GM13976 (cell line): ENCODE measurements around the gene KIF1A.

Experiments
- DNase-seq: peaks from one replicate; pipeline ENCODE4 v3.0.0; 2012; ENCODE audit warnings: low spot score
- in situ Hi-C: fragments of 300-500 bp; cut with MboI; formaldehyde crosslinking; loops from one replicate; pipeline ENCODE4 v1.12.0; 2022; ENCODE audit warnings: low sequenced_read_pairs, mixed read lengths, inconsistent platforms; ENCODE audit not compliant: unreplicated experiment
- TF ChIP-seq, protein P1 (sequence below): IDR thresholded peaks from 2 replicates; pipeline ENCODE4 v1.5.1; 2012; ENCODE audit warnings: borderline replicate concordance, mild to moderate bottlenecking; ENCODE audit not compliant: insufficient read depth; ENCODE audit errors: extremely low read depth, missing control alignments, control extremely low read depth

Gene KIF1A

DNA sequence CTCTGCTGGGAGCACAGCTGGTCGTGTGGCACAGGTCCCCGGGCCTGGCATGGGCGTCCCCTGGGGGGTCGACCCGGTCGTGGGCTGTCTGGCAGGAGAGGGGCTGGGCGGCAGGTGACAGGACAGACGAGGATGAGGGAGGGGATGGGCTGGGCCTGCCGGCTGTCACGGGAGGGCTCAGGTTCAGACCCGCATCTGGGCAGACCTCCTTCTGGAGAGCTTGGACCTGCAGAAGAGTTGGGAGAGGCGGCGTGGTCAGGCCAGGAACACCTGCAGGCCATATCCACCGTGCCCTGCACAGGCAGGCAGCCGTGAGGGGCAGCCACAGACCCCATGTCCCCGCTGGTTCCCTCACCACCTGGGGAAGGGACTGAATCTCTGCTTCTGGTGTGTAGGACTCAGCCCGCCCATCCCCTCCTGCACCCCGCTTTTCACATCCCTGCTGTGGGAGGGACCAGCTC lies 102.8 kb downstream of the KIF1A start:
- in situ Hi-C loops = loop anchor here (25.0 kb wide), 1 partner anchor 205 kb away; no protein-coding TSS in a partner anchor
- TF ChIP-seq, protein P1, sequence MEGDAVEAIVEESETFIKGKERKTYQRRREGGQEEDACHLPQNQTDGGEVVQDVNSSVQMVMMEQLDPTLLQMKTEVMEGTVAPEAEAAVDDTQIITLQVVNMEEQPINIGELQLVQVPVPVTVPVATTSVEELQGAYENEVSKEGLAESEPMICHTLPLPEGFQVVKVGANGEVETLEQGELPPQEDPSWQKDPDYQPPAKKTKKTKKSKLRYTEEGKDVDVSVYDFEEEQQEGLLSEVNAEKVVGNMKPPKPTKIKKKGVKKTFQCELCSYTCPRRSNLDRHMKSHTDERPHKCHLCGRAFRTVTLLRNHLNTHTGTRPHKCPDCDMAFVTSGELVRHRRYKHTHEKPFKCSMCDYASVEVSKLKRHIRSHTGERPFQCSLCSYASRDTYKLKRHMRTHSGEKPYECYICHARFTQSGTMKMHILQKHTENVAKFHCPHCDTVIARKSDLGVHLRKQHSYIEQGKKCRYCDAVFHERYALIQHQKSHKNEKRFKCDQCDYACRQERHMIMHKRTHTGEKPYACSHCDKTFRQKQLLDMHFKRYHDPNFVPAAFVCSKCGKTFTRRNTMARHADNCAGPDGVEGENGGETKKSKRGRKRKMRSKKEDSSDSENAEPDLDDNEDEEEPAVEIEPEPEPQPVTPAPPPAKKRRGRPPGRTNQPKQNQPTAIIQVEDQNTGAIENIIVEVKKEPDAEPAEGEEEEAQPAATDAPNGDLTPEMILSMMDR = no peak
- no peak for DNase-seq

DNA sequence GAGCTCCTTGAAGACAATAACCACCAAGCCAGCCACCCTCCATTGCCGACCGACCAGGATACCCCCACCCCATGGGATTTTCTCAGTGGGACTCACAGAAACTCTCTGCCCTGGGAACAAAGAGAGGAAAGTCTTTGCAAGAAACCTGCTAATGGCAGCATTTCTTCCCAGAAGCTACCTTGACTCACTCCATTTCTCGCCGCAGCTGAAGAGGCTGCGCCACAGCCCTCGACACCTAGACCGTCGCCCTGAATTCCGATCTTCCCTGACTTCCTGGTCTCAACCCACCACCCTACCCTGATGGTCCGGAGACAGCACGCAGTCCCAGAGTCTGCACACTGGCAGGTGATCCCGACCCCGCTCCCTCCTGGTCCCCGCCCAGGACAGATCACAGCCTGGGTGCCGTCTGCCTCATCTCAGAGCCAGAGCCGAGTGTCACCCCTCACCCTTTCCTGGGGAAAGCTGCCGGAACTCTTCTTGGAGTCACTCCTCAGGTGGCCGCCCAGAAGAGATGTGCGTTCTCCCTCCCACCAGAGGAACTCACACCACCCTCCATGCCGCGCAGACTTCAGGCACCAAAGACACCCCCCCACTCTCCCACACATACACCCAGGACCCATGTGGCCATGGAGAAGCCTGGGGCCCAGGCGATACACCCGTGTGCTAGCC lies 103.8 kb downstream of the KIF1A start:
- TF ChIP-seq, protein P1 = no peak
- DNase-seq = no peak
- in situ Hi-C loops = loop anchor here (25.0 kb wide), 1 partner anchor 204 kb away; no protein-coding TSS in a partner anchor

DNA sequence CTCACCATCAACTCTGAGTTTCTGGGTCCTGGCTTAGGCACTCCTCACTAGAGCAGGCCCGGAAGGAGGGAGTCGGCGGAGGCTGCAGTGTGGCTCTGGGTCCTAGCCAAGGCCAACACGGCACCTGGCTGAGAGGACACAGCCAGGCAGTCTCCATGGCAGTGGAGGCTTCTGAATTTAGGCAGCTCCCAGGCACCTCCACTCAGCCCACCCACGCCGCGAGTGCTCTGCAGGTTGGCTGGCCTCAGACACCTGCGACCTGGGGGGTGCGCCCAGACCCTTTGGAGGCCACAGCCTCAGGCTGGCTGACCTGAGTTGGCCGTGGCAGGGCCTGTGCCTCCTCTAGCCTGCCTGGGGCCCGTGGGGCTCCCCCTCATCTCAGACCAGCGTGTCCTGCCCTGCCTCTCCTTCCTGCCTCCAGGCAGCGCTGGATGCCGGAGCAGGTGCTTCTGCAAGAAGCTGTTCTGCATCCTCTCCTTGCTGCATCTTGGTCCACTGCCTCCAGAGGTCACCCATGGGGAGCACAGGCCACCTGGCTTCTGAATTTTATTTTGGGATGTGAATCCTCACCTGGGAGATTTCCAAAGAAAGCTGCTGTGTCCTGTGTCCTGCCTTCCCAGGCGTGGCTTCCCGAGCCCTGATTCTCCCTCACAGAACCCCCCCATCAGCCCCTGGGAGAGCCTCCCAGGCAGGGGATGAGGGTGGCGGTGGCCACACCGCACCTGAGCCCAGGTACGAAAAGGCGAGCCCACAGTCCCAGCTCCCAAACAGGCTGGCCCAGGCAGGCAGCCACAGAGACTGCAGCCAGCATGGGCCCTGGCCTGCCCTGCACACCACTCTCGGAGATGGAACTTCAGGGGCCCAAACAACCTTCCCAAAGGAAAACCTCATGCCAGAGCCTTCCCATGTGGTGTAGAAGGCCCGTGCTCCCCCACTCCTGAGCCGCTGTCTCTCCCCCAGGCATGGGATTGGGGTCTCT lies 105.0 kb downstream of the KIF1A start:
- in situ Hi-C loops = loop anchor here (25.0 kb wide), 1 partner anchor 203 kb away; no protein-coding TSS in a partner anchor

DNA sequence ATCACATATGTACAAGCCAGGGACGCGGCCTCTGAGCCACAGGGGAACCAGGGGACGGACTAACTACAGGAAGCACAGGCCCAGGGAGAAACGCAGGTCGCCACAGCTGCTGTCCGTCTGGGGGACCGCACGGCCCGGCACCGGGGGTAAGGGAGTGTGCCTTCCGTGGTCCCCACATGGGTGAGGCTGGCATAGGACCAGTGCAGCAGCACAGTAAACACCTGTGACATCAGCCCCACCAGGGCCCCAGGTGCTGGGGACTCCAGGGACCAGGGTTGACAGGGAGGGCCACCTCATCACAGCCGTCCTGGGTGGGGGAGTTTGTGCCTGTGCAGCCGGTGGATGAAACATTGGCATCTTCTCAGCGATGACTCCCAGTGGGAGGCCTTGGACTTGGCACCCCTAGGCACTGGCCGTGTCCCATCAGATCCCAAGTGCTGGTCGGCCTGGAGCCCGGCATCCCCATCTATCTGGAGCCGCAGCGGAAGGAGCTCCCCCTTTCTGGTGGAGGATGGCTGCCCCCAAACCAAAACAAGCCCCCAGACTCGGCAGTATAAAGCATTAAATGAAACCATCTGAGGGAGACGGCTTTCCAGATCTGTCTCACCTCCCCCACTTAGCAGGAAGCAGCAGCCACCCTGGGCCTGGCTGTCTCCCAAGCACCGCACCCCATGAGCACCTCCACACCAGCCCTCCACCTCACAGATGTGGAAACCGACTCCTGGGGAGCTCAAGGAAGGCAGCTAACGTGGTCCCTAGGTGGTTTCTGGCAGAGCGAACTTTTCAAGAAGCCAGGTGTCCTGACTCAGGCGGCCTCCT lies 105.9 kb downstream of the KIF1A start:
- no peak for DNase-seq
- TF ChIP-seq, protein P1 = no peak
- in situ Hi-C loops = loop anchor here (25.0 kb wide), 1 partner anchor 202 kb away; no protein-coding TSS in a partner anchor

More for the DNA sequence above, 105.0 kb downstream of the KIF1A start:
- TF ChIP-seq, protein P1 = no peak
- no peak for DNase-seq

DNA sequence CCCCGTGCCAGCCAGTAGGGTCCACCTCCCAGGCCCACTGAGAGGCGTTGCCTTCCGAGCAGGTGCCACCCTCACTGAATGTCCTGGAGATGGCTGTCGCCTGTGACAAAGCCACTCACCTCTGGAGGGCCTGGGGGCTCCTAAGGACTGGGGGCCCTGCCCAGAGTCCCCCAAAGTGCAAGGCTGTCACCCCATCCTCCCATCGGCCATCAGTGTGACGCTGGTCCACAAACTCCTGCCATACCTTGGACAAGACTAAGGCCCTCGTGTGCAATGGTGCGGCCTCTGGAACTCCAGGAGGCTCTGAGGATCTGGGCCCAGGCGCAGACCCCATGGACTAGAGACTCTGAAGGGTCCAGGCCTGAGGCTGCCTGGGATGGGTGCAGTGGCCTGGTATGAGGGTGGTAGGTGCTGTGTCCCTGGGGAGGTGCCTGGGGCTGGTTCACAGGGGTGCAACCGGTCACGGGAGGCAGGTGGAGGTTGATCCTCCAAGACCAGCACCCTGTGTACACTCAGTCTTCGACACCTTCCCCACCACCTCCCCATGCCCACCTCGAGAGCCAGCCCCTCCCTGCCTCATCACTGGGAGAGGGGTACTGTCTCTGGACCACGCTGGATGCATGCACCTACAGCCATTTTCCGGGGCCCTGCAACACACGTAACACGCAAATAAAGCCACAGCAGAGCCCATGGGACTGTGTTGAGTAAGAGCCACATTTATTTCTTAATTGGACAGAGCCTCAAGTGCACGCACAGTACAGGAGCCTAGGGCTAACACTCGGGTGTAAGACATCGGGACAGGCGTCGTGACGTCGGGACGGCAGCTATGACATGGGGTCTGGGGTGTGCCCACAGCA lies 106.7 kb downstream of the KIF1A start:
- in situ Hi-C loops = loop anchor here (25.0 kb wide), 1 partner anchor 201 kb away; no protein-coding TSS in a partner anchor
- TF ChIP-seq, protein P1 = no peak
- no peak for DNase-seq
